ENCODE measurements around the gene MAGI2. TPM values are rescaled to one million over a fixed set of nuclear protein-coding genes. Genes with fewer than 3 reads are reported as not detected.

MAGI2 gene
- total and polyA plus RNA-seq, 2 donors (not counting 3 experiments of a cell fraction or from before 2014, with no cell fraction given): 0.28 to 6.0 TPM

DNA sequence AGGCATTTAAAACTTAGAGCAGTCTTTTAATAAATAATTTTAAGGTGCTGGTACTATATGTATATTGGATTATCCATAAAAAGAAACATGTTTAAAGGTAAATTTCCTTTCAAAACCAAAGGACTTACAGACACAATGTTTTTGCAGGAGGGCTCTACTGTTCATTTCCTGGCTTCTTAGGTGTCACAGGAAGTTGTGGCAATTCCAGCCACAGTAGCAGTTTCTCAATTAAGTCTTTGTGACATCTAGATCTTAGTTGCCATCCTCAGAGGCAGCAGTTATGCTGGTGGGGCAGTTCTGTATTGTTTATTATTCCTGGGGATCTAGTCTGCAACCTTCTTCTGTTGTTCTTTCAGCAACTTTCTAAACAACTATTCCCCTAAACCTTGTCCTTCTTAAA lies 460.1 kb downstream of the MAGI2 start:
- Histone ChIP-seq H3K4me3 (replicated peaks in 1 of 3; ENCODE audit: insufficient read depth in 1 of 3, low read depth in 1 of 3, low read length in 3 of 3) (no peak overlapping the region), H3K79me2 (ENCODE audit: control insufficient read depth, insufficient read depth, low read length) (no peaks in the 10 kb centered on the region), H3K9me3 (replicated peaks; ENCODE audit: control insufficient read depth, insufficient read depth, low read length) (no peaks in the 10 kb centered on the region), H3K27ac (ENCODE audit: insufficient read depth, low read depth, low read length) (no peak overlapping the region), H3K4me1 (ENCODE audit: control insufficient read depth, extremely low read depth, insufficient read depth, low read length) (no peaks in the 10 kb centered on the region), H3K27me3 (ENCODE audit: control insufficient read depth in 2 of 2, insufficient read depth in 2 of 2, low read length in 2 of 2) (no peaks in the 10 kb centered on the region), H3K9me1 (replicated peaks; ENCODE audit: control insufficient read depth, extremely low read depth, insufficient read depth, low read length) (no peaks in the 10 kb centered on the region), H3K4me2 (ENCODE audit: insufficient read depth, low read length) (no peak overlapping the region), H2AFZ (ENCODE audit: low read depth, low read length) (no peak overlapping the region), H3K36me3 (ENCODE audit: control insufficient read depth in 2 of 2, extremely low read depth in 1 of 2, insufficient read depth in 2 of 2, low read length in 2 of 2) (no peaks in the 10 kb centered on the region), H3K9ac (replicated peaks; ENCODE audit: extremely low read depth, insufficient read depth, low read length) (no peak overlapping the region), H4K20me1 (replicated peaks; ENCODE audit: control insufficient read depth, extremely low read depth, insufficient read depth, low read length) (no peaks in the 10 kb centered on the region)
- no TSS peak for BruUV-seq (replicated peaks)
- CTCF ChIA-PET: interaction anchor here (0.9 to 1.2 kb wide), 2 partner anchors 17 to 183 kb away, joined by 3 read pairs; no protein-coding TSS in a partner anchor
- no peak for TF ChIP-seq EZH2 (IDR thresholded peaks at IDR 0.05; ENCODE audit: borderline replicate concordance, low read depth, low read length, severe bottlenecking)
- no peak for TF ChIP-seq FOS (IDR thresholded peaks at IDR 0.05; ENCODE audit: borderline replicate concordance, insufficient read depth, low read length)
- TF ChIP-seq, protein P1, sequence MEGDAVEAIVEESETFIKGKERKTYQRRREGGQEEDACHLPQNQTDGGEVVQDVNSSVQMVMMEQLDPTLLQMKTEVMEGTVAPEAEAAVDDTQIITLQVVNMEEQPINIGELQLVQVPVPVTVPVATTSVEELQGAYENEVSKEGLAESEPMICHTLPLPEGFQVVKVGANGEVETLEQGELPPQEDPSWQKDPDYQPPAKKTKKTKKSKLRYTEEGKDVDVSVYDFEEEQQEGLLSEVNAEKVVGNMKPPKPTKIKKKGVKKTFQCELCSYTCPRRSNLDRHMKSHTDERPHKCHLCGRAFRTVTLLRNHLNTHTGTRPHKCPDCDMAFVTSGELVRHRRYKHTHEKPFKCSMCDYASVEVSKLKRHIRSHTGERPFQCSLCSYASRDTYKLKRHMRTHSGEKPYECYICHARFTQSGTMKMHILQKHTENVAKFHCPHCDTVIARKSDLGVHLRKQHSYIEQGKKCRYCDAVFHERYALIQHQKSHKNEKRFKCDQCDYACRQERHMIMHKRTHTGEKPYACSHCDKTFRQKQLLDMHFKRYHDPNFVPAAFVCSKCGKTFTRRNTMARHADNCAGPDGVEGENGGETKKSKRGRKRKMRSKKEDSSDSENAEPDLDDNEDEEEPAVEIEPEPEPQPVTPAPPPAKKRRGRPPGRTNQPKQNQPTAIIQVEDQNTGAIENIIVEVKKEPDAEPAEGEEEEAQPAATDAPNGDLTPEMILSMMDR (IDR thresholded peaks at IDR 0.05; ENCODE audit: extremely low read depth in 1 of 2, insufficient read depth in 1 of 2, low read depth in 1 of 2, low read length in 2 of 2): no peak
- TF ChIP-seq, protein P2, sequence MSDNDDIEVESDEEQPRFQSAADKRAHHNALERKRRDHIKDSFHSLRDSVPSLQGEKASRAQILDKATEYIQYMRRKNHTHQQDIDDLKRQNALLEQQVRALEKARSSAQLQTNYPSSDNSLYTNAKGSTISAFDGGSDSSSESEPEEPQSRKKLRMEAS (IDR thresholded peaks at IDR 0.05; ENCODE audit: insufficient read depth, insufficient read length): no peak
- TF ChIP-seq JUN (IDR thresholded peaks at IDR 0.05; ENCODE audit: borderline replicate concordance, insufficient read depth, insufficient read length, low read depth): no peak
- no peak for TF ChIP-seq GATA2 (IDR thresholded peaks at IDR 0.05; ENCODE audit: insufficient read depth, insufficient read length, low read depth, low read length)
- no peak for TF ChIP-seq POLR2A (IDR thresholded peaks at IDR 0.05; ENCODE audit: low read depth, low read length)
- TF ChIP-seq POLR2AphosphoS5 (IDR thresholded peaks at IDR 0.05; ENCODE audit: insufficient read depth, low read depth, low read length): no peak
- no peak for TF ChIP-seq MYC (IDR thresholded peaks at IDR 0.05; ENCODE audit: low read depth, low read length)
- dilution Hi-C loops (cut with MboI; ENCODE audit: extremely low pct_ligation_motif_present, low sequenced_read_pairs): no loop called here
- FAIRE-seq (no peak), DNase-seq (ENCODE audit: low read depth, low spot score) (no peak)
- POLR2A ChIA-PET: no interaction called here
- intact Hi-C loops (cut with micrococcal nuclease): no loop called here
